ENCODE data around the gene SOCS4. TPM values are rescaled to one million over a fixed set of nuclear protein-coding genes. Genes with fewer than 3 reads are reported as not detected.

The SOCS4 gene
- total RNA-seq, 4 donors from 2014 or later: 9.7 to 19.3 (median 14.3) TPM

DNA sequence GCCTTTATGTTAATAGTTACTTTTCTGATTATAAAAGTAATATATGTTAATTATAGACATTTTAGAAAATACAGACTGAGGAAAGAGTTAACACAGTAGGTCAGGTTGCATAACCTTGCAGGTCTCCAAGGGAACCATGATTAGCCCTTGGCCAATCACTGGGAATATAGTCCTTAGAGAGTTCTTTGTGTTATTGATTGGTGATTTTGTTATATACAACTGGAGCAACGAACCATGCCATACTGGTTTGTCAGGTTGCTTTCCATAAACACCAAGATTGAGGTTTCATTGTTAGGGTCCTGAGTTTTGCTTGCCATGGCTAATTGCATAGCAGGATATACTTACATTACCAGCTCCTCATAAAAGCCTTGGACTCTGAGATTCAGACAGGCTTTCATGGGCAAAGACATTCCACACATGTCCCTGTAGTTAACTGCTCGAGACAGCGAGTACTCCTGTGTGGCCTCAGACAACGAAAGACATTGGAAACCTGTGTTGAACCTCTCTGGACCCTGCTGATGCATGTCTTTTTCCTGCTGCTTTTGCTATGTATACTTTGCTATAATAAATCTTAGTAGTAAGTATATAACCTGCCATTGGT is 58.1 kb downstream of the SOCS4 start:
- intact Hi-C loops (cut with DNase I; ENCODE audit: low total_unique reads): loop anchor here (5.0 kb wide), 1 partner anchor 33 kb away; the partner anchor contains the start of gene MAPK1IP1L

DNA sequence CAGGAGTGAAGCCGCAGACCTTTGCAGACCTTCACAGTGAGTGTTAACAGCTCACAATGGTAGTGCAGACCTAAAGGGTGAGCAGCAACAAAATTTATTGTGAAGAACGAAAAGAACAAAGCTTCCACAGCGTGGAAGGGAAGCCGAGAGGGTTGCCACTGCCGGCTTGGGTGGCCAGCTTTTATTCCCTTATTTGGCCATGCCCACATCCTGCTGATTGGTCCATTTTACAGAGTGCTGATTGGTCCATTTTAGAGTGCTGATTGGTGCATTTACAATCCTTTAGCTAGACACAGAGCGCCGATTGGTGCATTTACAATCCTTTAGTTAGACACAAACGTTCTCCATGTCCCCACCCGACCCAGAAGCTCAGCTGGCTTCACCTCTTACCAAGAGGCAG is 59.9 kb downstream of the SOCS4 start:
- Histone ChIP-seq H3K27me3 (no peaks in the 10 kb centered on the region), H3K4me3 (no peak overlapping the region), H3K27ac (no peak overlapping the region), H3K36me3 (no peaks in the 10 kb centered on the region), H3K4me1 (peaks cover 0 to 3% of the 10 kb centered on the region in 2 donors), H3K9me3 (no peaks in the 10 kb centered on the region)
- no peak for TF ChIP-seq POLR2A (IDR thresholded peaks at IDR 0.05)
- TF ChIP-seq, protein P1, sequence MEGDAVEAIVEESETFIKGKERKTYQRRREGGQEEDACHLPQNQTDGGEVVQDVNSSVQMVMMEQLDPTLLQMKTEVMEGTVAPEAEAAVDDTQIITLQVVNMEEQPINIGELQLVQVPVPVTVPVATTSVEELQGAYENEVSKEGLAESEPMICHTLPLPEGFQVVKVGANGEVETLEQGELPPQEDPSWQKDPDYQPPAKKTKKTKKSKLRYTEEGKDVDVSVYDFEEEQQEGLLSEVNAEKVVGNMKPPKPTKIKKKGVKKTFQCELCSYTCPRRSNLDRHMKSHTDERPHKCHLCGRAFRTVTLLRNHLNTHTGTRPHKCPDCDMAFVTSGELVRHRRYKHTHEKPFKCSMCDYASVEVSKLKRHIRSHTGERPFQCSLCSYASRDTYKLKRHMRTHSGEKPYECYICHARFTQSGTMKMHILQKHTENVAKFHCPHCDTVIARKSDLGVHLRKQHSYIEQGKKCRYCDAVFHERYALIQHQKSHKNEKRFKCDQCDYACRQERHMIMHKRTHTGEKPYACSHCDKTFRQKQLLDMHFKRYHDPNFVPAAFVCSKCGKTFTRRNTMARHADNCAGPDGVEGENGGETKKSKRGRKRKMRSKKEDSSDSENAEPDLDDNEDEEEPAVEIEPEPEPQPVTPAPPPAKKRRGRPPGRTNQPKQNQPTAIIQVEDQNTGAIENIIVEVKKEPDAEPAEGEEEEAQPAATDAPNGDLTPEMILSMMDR (IDR thresholded peaks at IDR 0.05 in 4 of 5, conservative IDR thresholded peaks at IDR 0.05 in 1 of 5): no peak
- ATAC-seq: no peak
- no peak for DNase-seq
- intact Hi-C loops (cut with DNase I; ENCODE audit: low total_unique reads): loop anchor here (5.0 kb wide), 1 partner anchor 35 kb away; the partner anchor contains the start of gene MAPK1IP1L
- in situ Hi-C loops (cut with MboI; ENCODE audit: low sequenced_read_pairs in 4 of 4): loop anchor here in 1 of 4 donors (25.0 kb wide), 1 partner anchor 350 kb away; the partner anchor contains the start of gene TBPL2

More for the DNA sequence above, 58.1 kb downstream of the SOCS4 start:
- Histone ChIP-seq H3K27ac (no peak overlapping the region), H3K36me3 (no peaks in the 10 kb centered on the region), H3K4me1 (no peaks in the 10 kb centered on the region), H3K9me3 (no peaks in the 10 kb centered on the region), H3K4me3 (no peak overlapping the region), H3K27me3 (no peaks in the 10 kb centered on the region)
- DNase-seq (no peak), ATAC-seq (no peak)
- in situ Hi-C loops (cut with MboI; ENCODE audit: low sequenced_read_pairs in 4 of 4): loop anchor here in 1 of 4 donors (25.0 kb wide), 1 partner anchor 352 kb away; the partner anchor contains the start of gene TBPL2
- no peak for TF ChIP-seq POLR2A (IDR thresholded peaks at IDR 0.05)

DNA sequence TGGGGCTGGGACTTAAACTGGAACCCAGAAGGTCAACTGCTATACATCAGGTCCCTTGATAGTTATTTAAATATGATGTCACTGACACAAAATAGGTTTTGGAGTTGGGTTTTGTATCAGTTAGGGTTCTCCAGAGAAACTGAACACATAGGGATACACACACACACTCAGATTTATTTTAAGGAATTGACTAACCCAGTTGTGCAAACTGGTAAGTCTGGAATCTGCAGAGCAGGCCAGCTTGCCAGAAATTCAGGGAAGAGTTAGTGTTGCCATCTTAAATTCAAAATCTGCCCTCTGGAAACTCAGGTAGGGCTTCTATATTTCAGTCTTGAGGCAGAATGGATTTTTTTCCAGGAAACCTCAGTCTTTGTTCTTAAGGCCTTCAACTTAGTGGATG is 61.3 kb downstream of the SOCS4 start:
- H3K27ac ChIP-seq: no peak overlapping the region

DNA sequence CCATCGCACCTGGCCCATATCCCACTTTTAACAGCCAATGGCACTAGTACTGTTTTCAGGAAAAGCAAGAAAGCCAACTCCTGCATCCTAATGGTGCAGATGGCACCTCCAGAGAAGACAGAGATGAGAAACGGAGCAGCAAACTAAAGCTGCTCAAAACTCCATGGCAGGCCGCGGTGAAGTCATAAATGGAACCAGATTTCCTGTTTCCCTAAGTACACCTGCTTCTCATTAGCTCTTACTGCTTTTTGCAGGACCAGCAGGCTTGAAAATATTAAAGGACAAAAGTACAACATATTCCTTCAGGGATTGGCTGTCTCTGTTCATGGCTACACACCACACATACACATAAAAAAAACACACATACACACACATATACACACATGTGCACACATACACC is 65.3 kb downstream of the SOCS4 start:
- H3K27ac ChIP-seq: peak overlapping the region in 1 of 4 donors; percentile 43
- TF ChIP-seq, protein P1 (IDR thresholded peaks at IDR 0.05 in 4 of 5, conservative IDR thresholded peaks at IDR 0.05 in 1 of 5): no peak
- no peak for TF ChIP-seq POLR2A (IDR thresholded peaks at IDR 0.05)
- H3K4me1 ChIP-seq: peaks cover 0 to 9% of the 10 kb centered on the region in 2 donors
- H3K27me3 ChIP-seq: no peaks in the 10 kb centered on the region
- H3K36me3 ChIP-seq: no peaks in the 10 kb centered on the region
- intact Hi-C loops (cut with DNase I; ENCODE audit: low total_unique reads) (no loop called here), in situ Hi-C loops (cut with MboI; ENCODE audit: low sequenced_read_pairs in 4 of 4) (loop anchor here in 3 of 4 donors (5.0 to 25.0 kb wide), 2 partner anchors 65 to 345 kb away; partner anchors contain the start of gene TBPL2 (in 1 of the 3))
- H3K4me3 ChIP-seq: no peak overlapping the region
- ATAC-seq (no peak), DNase-seq (no peak)
- no peaks in the 10 kb centered on the region for H3K9me3 ChIP-seq

More for the DNA sequence above, 61.3 kb downstream of the SOCS4 start:
- H3K4me1 ChIP-seq: peaks cover 0 to 4% of the 10 kb centered on the region in 2 donors
- no peak for DNase-seq
- no peak for ATAC-seq
- H3K36me3 ChIP-seq: no peaks in the 10 kb centered on the region
- no peak for TF ChIP-seq POLR2A (IDR thresholded peaks at IDR 0.05)
- TF ChIP-seq, protein P1 (IDR thresholded peaks at IDR 0.05 in 4 of 5, conservative IDR thresholded peaks at IDR 0.05 in 1 of 5): no peak
- intact Hi-C loops (cut with DNase I; ENCODE audit: low total_unique reads) (loop anchor here (2.0 to 5.0 kb wide), 3 partner anchors 36 to 72 kb away; partner anchors contain the start of gene MAPK1IP1L), in situ Hi-C loops (cut with MboI; ENCODE audit: low sequenced_read_pairs in 4 of 4) (loop anchor here in 1 of 4 donors (25.0 kb wide), 1 partner anchor 349 kb away; the partner anchor contains the start of gene TBPL2)
- no peaks in the 10 kb centered on the region for H3K27me3 ChIP-seq
- no peaks in the 10 kb centered on the region for H3K9me3 ChIP-seq
- H3K4me3 ChIP-seq: no peak overlapping the region
